Epithelial cell of proximal tubule (primary cell): ENCODE results near the gene JAG1. TPM values are rescaled to one million over a fixed set of nuclear protein-coding genes. Genes with fewer than 3 reads are reported as not detected.
A peak's percentile ranks its signal among the peaks of the same experiment; 100 is the strongest.

Experiments used
- DNase-seq: peaks from one replicate; pipeline ENCODE4 v3.0.0-alpha.2; 2011; ENCODE audit warnings: low read depth
- H3K4me3 ChIP-seq: 2 replicates; pipeline ENCODE4 v1.5.1; 2011; ENCODE audit warnings: low read depth, mild to moderate bottlenecking, low read length
- total RNA-seq: library from RNA; depleted of rRNA; stranded (reverse); fragments of >200 nt; gene quantifications from 2 replicates; pipeline ENCODE4 v1.2.3, GENCODE V29; 2015
- TF ChIP-seq, protein P1 (sequence below): conservative IDR thresholded peaks from 2 replicates; pipeline ENCODE4 v1.5.1; 2012; ENCODE audit warnings: low read depth, mild to moderate bottlenecking, low read length

Gene JAG1
- total RNA-seq, 1 donor from 2014 or later = 42.8 TPM

DNA sequence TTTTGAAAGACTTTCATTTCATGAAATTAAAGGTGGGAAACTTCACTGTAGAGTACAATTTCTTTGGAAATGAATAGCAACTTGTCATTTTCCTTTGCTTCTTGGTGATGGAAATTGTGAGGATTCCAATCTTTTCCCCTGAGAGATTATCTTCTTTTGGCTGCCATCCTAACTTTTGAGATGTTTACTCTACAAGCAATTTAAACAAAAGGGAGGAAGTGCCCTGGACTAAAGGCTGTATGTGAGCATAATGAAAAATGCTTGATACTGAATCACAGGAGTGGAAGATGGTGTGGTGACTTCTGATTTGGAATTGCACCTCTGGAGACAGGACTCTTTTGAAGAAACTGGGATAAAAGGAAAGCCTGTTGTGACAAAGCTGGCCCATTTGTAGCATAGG, 43.1 kb upstream of the JAG1 start:
- TF ChIP-seq, protein P1, sequence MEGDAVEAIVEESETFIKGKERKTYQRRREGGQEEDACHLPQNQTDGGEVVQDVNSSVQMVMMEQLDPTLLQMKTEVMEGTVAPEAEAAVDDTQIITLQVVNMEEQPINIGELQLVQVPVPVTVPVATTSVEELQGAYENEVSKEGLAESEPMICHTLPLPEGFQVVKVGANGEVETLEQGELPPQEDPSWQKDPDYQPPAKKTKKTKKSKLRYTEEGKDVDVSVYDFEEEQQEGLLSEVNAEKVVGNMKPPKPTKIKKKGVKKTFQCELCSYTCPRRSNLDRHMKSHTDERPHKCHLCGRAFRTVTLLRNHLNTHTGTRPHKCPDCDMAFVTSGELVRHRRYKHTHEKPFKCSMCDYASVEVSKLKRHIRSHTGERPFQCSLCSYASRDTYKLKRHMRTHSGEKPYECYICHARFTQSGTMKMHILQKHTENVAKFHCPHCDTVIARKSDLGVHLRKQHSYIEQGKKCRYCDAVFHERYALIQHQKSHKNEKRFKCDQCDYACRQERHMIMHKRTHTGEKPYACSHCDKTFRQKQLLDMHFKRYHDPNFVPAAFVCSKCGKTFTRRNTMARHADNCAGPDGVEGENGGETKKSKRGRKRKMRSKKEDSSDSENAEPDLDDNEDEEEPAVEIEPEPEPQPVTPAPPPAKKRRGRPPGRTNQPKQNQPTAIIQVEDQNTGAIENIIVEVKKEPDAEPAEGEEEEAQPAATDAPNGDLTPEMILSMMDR = no peak
- H3K4me3 ChIP-seq = no peak overlapping the region
- no peak for DNase-seq

DNA sequence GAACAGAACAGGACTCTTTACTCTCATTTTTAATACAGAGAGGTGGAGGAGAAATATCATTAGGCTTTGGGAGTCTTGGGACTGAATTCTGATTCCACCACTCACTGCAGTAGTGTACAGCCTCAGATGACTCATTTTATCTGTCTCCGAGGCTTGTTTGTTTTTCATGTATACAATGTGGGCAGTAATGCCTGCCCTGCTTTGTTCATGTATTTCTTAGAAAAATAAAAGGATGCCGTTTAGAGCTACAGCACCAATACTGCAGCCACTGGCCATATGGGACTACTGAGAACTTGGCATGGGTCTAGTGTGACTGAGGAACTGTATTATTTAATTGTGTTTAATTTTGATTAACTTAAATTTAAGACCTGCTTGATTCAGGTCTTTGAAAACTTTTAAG, 41.2 kb upstream of the JAG1 start:
- DNase-seq = no peak
- H3K4me3 ChIP-seq = no peak overlapping the region
- TF ChIP-seq, protein P1 = no peak

DNA sequence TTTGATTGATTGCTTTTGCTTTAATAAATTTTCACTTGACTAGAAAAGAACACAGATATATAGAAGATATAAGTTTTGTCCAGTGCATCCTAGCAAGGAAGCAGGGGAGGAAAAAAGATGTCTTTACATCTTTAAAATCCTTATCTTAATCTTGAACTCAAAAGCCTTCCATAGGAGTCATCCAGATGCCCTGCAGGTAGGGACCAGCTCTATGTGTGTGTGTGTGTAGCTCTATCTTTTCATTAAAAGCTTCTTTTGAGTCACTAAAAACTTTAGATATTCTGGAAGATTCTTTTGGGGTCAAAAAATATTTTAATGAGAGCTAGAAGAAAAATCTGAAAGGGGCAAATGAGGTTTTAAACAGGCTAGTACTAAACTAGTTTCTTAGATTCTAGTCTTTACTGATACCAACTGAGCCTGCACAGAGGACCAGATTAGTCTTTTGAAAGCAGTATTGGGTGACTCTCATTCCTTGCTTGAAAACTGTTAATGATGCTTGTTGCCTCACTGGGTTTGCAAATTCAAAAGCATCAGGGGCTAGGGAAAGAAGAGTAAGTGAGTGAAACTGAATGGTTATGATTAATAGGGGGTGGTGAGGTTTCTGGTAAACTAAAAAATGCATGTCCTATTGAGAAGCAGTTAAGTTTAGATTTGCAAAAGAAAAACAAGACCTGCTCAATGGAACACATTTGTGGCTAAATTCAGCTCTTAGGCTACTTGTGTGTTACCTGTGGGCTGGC, 40.6 kb upstream of the JAG1 start:
- no peak for DNase-seq
- H3K4me3 ChIP-seq = no peak overlapping the region
- TF ChIP-seq, protein P1 = no peak

DNA sequence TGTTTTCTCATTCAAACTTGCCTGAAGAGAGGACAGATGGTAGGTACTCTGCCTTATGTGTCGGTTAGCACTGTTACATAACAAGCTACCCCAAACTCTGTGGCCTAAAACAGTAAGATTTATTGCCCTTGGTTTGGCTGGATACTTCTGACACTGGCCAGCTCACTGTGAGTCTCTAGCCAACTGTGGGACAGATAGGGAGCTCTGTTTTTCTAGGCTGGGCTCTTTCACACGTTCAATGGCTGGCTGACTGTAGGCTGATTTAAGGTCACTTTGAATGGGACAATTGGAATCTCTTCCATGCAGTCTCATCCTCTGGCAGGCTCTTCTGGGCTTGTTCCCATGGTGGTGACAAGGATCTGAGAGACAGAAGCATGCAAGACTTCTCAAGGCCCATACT, 39.4 kb upstream of the JAG1 start:
- TF ChIP-seq, protein P1 = no peak
- DNase-seq = no peak
- no peak overlapping the region for H3K4me3 ChIP-seq

DNA sequence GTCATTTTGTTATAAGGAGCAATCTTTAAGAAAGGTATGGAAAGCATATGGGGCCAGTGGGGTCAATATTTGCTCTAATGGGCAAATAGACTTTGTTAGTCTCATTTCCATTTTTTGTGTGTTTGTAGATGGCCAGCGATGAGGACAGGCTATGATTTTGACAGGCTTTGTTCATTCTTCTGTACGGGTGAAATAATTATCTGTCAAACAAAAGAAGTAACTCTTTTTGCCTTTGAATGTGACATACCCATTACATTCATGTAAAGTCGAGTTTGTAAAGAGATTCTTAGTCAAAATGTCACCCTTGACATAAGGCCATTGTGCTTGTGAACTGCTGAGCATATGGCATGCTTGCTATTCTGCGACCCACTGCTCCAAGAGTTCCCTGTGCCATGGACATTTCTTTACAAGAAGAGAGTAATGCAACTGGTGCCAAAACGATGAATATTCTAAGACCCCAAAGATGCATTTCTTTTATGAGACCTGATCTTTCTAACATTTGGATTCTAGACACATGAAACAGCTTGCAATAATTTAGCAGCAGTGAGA, 38.2 kb upstream of the JAG1 start:
- no peak overlapping the region for H3K4me3 ChIP-seq
- TF ChIP-seq, protein P1 = no peak
- DNase-seq = no peak

DNA sequence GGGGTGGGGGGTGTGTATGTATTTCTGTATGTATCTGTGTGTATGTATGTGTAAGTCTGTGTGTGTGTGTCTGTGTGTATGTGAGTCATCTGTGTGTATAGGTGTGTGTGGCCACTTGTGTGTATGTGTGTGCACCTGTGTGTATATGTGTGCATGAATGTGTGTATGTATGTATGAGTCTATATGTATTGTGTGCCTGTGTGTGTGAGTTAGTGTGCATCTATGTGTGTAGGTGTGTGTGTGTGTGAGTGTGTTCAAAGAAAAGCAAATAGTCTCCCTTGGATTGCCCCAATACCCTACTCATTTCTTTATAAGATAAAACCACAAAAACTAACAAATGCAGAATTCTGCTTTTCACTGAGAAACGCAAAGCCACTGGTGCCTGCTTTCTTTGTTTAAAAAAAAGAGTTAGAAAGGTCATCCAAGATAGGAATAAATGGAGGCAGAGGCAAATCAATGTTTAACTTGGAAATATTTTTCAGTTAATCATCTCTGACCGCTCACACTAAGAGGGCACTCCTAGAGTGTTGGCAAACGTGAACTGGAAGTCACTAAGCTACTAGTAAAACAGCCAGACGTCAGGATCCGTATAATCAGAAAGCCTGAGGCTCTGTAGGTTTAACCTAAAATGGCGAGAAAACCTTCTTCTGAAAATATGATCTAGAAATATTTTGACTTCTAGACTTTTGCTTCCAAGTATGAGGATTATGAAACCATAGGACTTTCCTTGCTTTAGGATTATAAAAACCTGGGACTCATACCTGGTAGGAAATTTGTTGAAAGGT, 37.4 kb upstream of the JAG1 start:
- DNase-seq = peak; percentile 68
- no peak overlapping the region for H3K4me3 ChIP-seq
- TF ChIP-seq, protein P1 = no peak
